SU-DHL-6 (cell line): ENCODE data around the gene ZP3.
"Not testable (repeated sequence)": the region's sequence is repeated elsewhere in the genome, so short reads cannot be mapped to it uniquely, and the experiment has no call there.

Experiments
- H2AFZ ChIP-seq: fragments of 200-600 bp; sonication (generic); 2 replicates; pipeline ENCODE4 v1.6.1; 2014; ENCODE audit warnings: low read depth, mild to moderate bottlenecking, moderate library complexity, mixed read lengths, antibody characterized with exemption, low read length; ENCODE audit not compliant: severe bottlenecking
- H3F3A ChIP-seq: fragments of 200-600 bp; shearing (Covaris generic); 2 replicates; pipeline ENCODE4 v1.6.0; 2016; ENCODE audit warnings: antibody characterized with exemption, mild to moderate bottlenecking; ENCODE audit not compliant: insufficient read depth
- H3K27ac ChIP-seq: fragments of 200-600 bp; sonication (generic); 2 replicates; pipeline ENCODE4 v1.5.1; 2016; ENCODE audit warnings: low read depth, mild to moderate bottlenecking, low read length, moderate library complexity, mixed read lengths
- H3K27me3 ChIP-seq: fragments of 200-600 bp; sonication (generic), shearing (Covaris generic); 2 replicates; pipeline ENCODE4 v1.6.0; 2014; ENCODE audit warnings: mild to moderate bottlenecking, low read length
- H3K36me3 ChIP-seq: fragments of 200-600 bp; sonication (generic); 2 replicates; pipeline ENCODE4 v1.6.1; 2014; ENCODE audit warnings: mild to moderate bottlenecking, low read length, mixed read lengths
- H3K4me2 ChIP-seq: fragments of 300-600, 200-600 bp; shearing (Covaris generic), sonication (generic); 2 replicates; pipeline ENCODE4 v1.6.0; 2014; ENCODE audit warnings: low read length, low read depth, mild to moderate bottlenecking; ENCODE audit not compliant: poor library complexity, severe bottlenecking
- H3K4me3 ChIP-seq: fragments of 200-600 bp; sonication (generic); 2 replicates; pipeline ENCODE4 v1.5.1; 2014; ENCODE audit warnings: antibody characterized with exemption, low read length, mild to moderate bottlenecking, mixed read lengths; ENCODE audit not compliant: insufficient read depth, poor library complexity, severe bottlenecking
- H3K79me2 ChIP-seq: fragments of 200-600 bp; sonication (generic); 2 replicates; pipeline ENCODE4 v1.6.1; 2014; ENCODE audit warnings: mild to moderate bottlenecking, low read length, moderate library complexity; ENCODE audit not compliant: insufficient read depth
- H3K9ac ChIP-seq: fragments of 200-600 bp; sonication (generic); 2 replicates; pipeline ENCODE4 v1.7.0; 2014; ENCODE audit warnings: mild to moderate bottlenecking, low read length
- H3K9me2 ChIP-seq: fragments of 200-600 bp; sonication (generic); replicated peaks from 2 replicates; pipeline ENCODE4 v1.6.1; 2014; ENCODE audit warnings: low read length; ENCODE audit not compliant: insufficient read depth
- H3K9me3 ChIP-seq: fragments of 200-600 bp; sonication (generic); 2 replicates; pipeline ENCODE4 v1.6.1; 2014; ENCODE audit warnings: low read length, mixed read lengths; ENCODE audit not compliant: insufficient read depth
- H4K20me1 ChIP-seq: fragments of 200-600 bp; sonication (generic); 2 replicates; pipeline ENCODE4 v1.6.1; 2014; ENCODE audit warnings: low read depth, mild to moderate bottlenecking, antibody characterized with exemption, low read length, moderate library complexity, mixed read lengths

Gene ZP3

GRCh38 chr7:76464959-76465358 lies 40.2 kb downstream of the ZP3 start:
- not testable (repeated sequence) for H3K4me3 ChIP-seq, H3K27ac ChIP-seq, H3K9me3 ChIP-seq, H2AFZ ChIP-seq, H3K27me3 ChIP-seq, H3F3A ChIP-seq, H3K9me2 ChIP-seq, H3K36me3 ChIP-seq, H4K20me1 ChIP-seq, H3K4me2 ChIP-seq, H3K79me2 ChIP-seq, H3K9ac ChIP-seq

- H3K79me2 ChIP-seq: not testable (repeated sequence)
Measured at GRCh38 chr7:76465950-76466349, 41.2 kb downstream of the ZP3 start.

GRCh38 chr7:76467743-76468404 lies 43.1 kb downstream of the ZP3 start:
- H3K27ac ChIP-seq, H4K20me1 ChIP-seq, H3K9me3 ChIP-seq, H3K9ac ChIP-seq, H3K4me2 ChIP-seq, H2AFZ ChIP-seq, H3K9me2 ChIP-seq, H3K4me3 ChIP-seq, H3K36me3 ChIP-seq, H3K79me2 ChIP-seq, H3K27me3 ChIP-seq, H3F3A ChIP-seq: not testable (repeated sequence)

More at GRCh38 chr7:76465950-76466349, 41.2 kb downstream of the ZP3 start:
- not testable (repeated sequence) for H2AFZ ChIP-seq, H3K4me3 ChIP-seq, H3F3A ChIP-seq, H4K20me1 ChIP-seq, H3K9ac ChIP-seq, H3K36me3 ChIP-seq, H3K9me3 ChIP-seq, H3K4me2 ChIP-seq, H3K27me3 ChIP-seq, H3K9me2 ChIP-seq, H3K27ac ChIP-seq

DNA sequence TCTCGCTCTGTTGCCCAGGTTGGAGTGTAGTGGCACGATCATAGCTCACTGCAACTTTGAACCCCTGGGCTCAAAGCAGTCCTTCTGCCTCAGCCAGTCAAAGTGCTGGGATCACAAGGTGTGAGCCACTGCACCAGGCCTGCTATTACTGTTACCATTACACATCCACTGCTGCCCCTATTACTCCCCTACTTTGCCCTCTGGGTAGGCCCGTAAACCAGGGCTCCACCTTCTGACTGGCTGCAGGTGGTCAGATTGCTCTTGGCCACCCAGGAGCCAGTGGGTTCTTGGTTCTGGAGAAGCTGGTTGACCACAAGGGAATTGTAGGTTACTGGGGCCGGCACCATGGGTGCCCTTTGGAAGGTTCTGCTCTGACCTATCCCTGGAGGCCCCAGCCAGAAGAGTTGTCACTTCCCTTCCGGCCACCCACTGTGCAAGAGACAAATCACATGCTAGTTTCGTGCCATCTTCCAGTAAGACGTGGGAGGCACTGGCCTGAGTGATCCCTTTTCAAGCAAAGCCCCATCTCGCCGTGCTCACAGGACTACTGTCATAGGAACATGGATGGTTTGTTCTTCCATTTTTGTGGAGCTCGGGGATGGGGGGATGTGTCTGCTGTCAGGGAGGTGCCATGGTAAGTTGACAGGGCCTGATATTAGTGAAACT lies 46.9 kb downstream of the ZP3 start:
- not testable (repeated sequence) for H3K4me2 ChIP-seq, H2AFZ ChIP-seq, H3K36me3 ChIP-seq, H3K4me3 ChIP-seq, H3K27ac ChIP-seq, H3K27me3 ChIP-seq, H3K79me2 ChIP-seq, H4K20me1 ChIP-seq, H3K9me3 ChIP-seq, H3F3A ChIP-seq, H3K9me2 ChIP-seq, H3K9ac ChIP-seq

DNA sequence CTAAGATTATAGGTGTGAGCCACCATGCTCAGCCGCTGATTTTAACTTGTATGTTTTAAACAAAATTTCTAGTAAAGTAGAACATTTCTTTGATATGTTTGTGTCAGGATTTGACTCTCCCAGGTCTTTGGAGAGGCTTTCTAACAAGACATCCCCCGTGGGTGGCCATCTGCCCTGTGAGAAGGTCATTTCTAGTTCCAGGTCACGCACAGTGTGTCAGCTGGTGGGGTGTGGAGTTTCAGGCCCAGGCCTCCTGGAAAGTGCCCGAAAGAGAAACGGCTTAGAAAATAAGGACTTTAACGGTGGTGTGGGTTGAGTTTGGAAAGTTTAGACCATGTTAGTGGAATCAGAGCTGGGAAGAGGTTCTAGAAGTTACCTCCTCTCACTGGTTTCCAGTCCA lies 48.3 kb downstream of the ZP3 start:
- not testable (repeated sequence) for H3F3A ChIP-seq, H3K9me2 ChIP-seq, H3K27ac ChIP-seq, H2AFZ ChIP-seq, H3K9ac ChIP-seq, H3K27me3 ChIP-seq, H4K20me1 ChIP-seq, H3K4me3 ChIP-seq, H3K36me3 ChIP-seq, H3K9me3 ChIP-seq, H3K4me2 ChIP-seq, H3K79me2 ChIP-seq

- not testable (repeated sequence) for H2AFZ ChIP-seq, H3K9me3 ChIP-seq, H3K4me3 ChIP-seq, H3K36me3 ChIP-seq, H3K9me2 ChIP-seq, H3K27ac ChIP-seq, H3K27me3 ChIP-seq, H3K4me2 ChIP-seq, H3F3A ChIP-seq, H3K9ac ChIP-seq, H4K20me1 ChIP-seq, H3K79me2 ChIP-seq
Measured at GRCh38 chr7:76476280-76476679, 51.5 kb downstream of the ZP3 start.

DNA sequence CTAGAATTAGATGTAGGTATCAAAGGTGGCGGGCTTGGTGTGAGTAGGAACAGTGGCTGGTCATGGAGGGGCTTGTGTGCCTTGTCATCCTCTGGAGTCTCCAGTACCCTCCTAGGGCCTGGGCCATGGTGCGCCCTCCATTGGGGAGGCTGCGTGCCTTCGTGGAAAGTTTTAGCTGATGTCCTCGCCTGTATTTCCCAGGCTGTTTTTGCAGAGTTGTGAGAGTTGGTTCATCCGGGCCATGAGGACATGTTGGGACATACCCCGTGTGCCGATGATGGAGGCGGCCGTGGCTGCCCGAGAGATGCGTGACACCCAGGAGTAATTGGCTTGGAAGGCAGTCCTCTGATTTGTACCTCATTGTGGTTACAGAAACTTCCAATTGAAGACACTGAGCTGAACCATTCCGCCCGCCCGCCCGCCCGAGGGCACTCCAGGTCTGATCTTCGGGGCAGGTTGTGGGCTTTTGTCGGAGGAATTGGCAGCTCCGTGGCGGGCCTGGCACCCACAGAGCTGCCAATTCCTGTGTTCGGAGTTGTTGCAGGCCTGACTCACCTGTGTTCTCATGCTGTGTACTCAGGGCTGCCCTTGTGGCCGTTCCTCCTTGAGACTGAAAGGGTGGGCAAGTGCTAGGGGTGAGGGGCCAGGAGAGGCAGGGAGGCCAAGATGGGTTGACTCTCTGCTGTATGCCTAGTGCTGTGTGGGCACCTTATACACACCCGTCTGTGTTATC lies 52.2 kb downstream of the ZP3 start:
- H3K27me3 ChIP-seq, H4K20me1 ChIP-seq, H3K9me2 ChIP-seq, H3F3A ChIP-seq, H3K4me3 ChIP-seq, H2AFZ ChIP-seq, H3K9ac ChIP-seq, H3K27ac ChIP-seq, H3K36me3 ChIP-seq, H3K4me2 ChIP-seq, H3K79me2 ChIP-seq, H3K9me3 ChIP-seq: not testable (repeated sequence)

- not testable (repeated sequence) for H3K27ac ChIP-seq, H3K36me3 ChIP-seq, H3K27me3 ChIP-seq, H3K9me2 ChIP-seq, H3K79me2 ChIP-seq, H3K4me2 ChIP-seq, H3K4me3 ChIP-seq, H2AFZ ChIP-seq, H3K9ac ChIP-seq, H4K20me1 ChIP-seq, H3F3A ChIP-seq, H3K9me3 ChIP-seq
Measured at GRCh38 chr7:76479628-76480027, 54.9 kb downstream of the ZP3 start.
